Mucosa of rectum (tissue), 2 donors: ENCODE results near the gene NRCAM.

ENCODE experiments used
- H3K27ac ChIP-seq, 2 donors: one replicate each; pipeline ENCODE4 v1.7.0; 2013; ENCODE audit warnings: inconsistent platforms in 2 of 2, low read depth in 2 of 2, low read length in 2 of 2
- H3K27me3 ChIP-seq, 2 donors: one replicate each; pipeline ENCODE4 v1.7.0; 2013; ENCODE audit warnings: low read length in 2 of 2; ENCODE audit not compliant: control insufficient read depth in 2 of 2, insufficient read depth in 2 of 2
- H3K36me3 ChIP-seq, 2 donors: one replicate each; pipeline ENCODE4 v1.7.0; 2013; ENCODE audit warnings: low read length in 2 of 2; ENCODE audit not compliant: control insufficient read depth in 2 of 2, insufficient read depth in 2 of 2
- H3K4me1 ChIP-seq, 2 donors: one replicate each; pipeline ENCODE4 v1.7.0; 2013; ENCODE audit warnings: low read length in 2 of 2, mild to moderate bottlenecking in 1 of 2; ENCODE audit not compliant: control insufficient read depth in 2 of 2, insufficient read depth in 2 of 2
- H3K4me3 ChIP-seq, 2 donors: one replicate each; pipeline ENCODE4 v1.7.0; 2013; ENCODE audit warnings: low read length in 2 of 2
- H3K9ac ChIP-seq, 2 donors: one replicate each; pipeline ENCODE4 v1.7.0; 2013; ENCODE audit warnings: low read length in 2 of 2, low read depth in 1 of 2, mild to moderate bottlenecking in 1 of 2
- H3K9me3 ChIP-seq, 2 donors: one replicate each; pipeline ENCODE4 v1.7.0; 2013; ENCODE audit warnings: low read length in 2 of 2; ENCODE audit not compliant: control insufficient read depth in 2 of 2
- donor health status: healthy.
- donor health status: Normal muscosa, but diverticular disease.

NRCAM gene

GRCh38 chr7:108430664-108431063, 25.6 kb downstream of the NRCAM start:
- H3K36me3 ChIP-seq, result no peaks in the 10 kb centered on the region
- no peak overlapping the region for H3K27ac ChIP-seq
- no peaks in the 10 kb centered on the region for H3K9me3 ChIP-seq

GRCh38 chr7:108427766-108428165, 28.5 kb downstream of the NRCAM start:
- Histone ChIP-seq H3K4me3 (no peak overlapping the region), H3K4me1 (no peaks in the 10 kb centered on the region), H3K36me3 (no peaks in the 10 kb centered on the region), H3K27ac (no peak overlapping the region), H3K9me3 (no peaks in the 10 kb centered on the region), H3K9ac (no peak overlapping the region), H3K27me3 (no peaks in the 10 kb centered on the region)

More at GRCh38 chr7:108430664-108431063, 25.6 kb downstream of the NRCAM start:
- H3K4me1 ChIP-seq, result no peaks in the 10 kb centered on the region
- H3K27me3 ChIP-seq, result no peaks in the 10 kb centered on the region
- no peak overlapping the region for H3K4me3 ChIP-seq
- H3K9ac ChIP-seq, result no peak overlapping the region

- Histone ChIP-seq H3K9me3 (no peaks in the 10 kb centered on the region), H3K27ac (no peak overlapping the region), H3K27me3 (no peaks in the 10 kb centered on the region), H3K9ac (no peak overlapping the region), H3K4me3 (no peak overlapping the region), H3K36me3 (no peaks in the 10 kb centered on the region), H3K4me1 (no peaks in the 10 kb centered on the region)
These were observed 30.4 kb downstream of the NRCAM start for GRCh38 chr7:108425714-108426275.

GRCh38 chr7:108424013-108424412, 32.2 kb downstream of the NRCAM start:
- H3K36me3 ChIP-seq, result no peaks in the 10 kb centered on the region
- H3K4me1 ChIP-seq, result no peaks in the 10 kb centered on the region
- H3K27me3 ChIP-seq, result no peaks in the 10 kb centered on the region
- no peak overlapping the region for H3K9ac ChIP-seq
- H3K4me3 ChIP-seq, result no peak overlapping the region
- no peak overlapping the region for H3K27ac ChIP-seq
- H3K9me3 ChIP-seq, result no peaks in the 10 kb centered on the region

GRCh38 chr7:108423089-108423989, 32.9 kb downstream of the NRCAM start:
- H3K27ac ChIP-seq, result no peak overlapping the region
- H3K9me3 ChIP-seq, result no peaks in the 10 kb centered on the region
- no peaks in the 10 kb centered on the region for H3K27me3 ChIP-seq
- no peaks in the 10 kb centered on the region for H3K4me1 ChIP-seq
- H3K36me3 ChIP-seq, result no peaks in the 10 kb centered on the region
- H3K4me3 ChIP-seq, result no peak overlapping the region
- no peak overlapping the region for H3K9ac ChIP-seq

- no peaks in the 10 kb centered on the region for H3K9me3 ChIP-seq
- no peak overlapping the region for H3K9ac ChIP-seq
- H3K27ac ChIP-seq, result no peak overlapping the region
These were observed 34.4 kb downstream of the NRCAM start for GRCh38 chr7:108421720-108422331.

GRCh38 chr7:108419961-108420908, 36.0 kb downstream of the NRCAM start:
- Histone ChIP-seq H3K9ac (no peak overlapping the region), H3K27ac (no peak overlapping the region), H3K4me3 (no peak overlapping the region)

More at GRCh38 chr7:108421720-108422331, 34.4 kb downstream of the NRCAM start:
- Histone ChIP-seq H3K4me1 (no peaks in the 10 kb centered on the region), H3K36me3 (no peaks in the 10 kb centered on the region), H3K27me3 (no peaks in the 10 kb centered on the region), H3K4me3 (no peak overlapping the region)

GRCh38 chr7:108418946-108419345, 37.3 kb downstream of the NRCAM start:
- Histone ChIP-seq H3K9me3 (no peaks in the 10 kb centered on the region), H3K27ac (no peak overlapping the region), H3K9ac (no peak overlapping the region), H3K4me3 (no peak overlapping the region), H3K27me3 (no peaks in the 10 kb centered on the region), H3K36me3 (no peaks in the 10 kb centered on the region), H3K4me1 (no peaks in the 10 kb centered on the region)

More at GRCh38 chr7:108419961-108420908, 36.0 kb downstream of the NRCAM start:
- Histone ChIP-seq H3K4me1 (no peaks in the 10 kb centered on the region), H3K27me3 (no peaks in the 10 kb centered on the region), H3K9me3 (no peaks in the 10 kb centered on the region), H3K36me3 (no peaks in the 10 kb centered on the region)

- Histone ChIP-seq H3K9ac (no peak overlapping the region), H3K36me3 (no peaks in the 10 kb centered on the region), H3K4me3 (no peak overlapping the region), H3K9me3 (no peaks in the 10 kb centered on the region), H3K27ac (no peak overlapping the region), H3K4me1 (no peaks in the 10 kb centered on the region), H3K27me3 (no peaks in the 10 kb centered on the region)
These were observed 38.3 kb downstream of the NRCAM start for GRCh38 chr7:108417926-108418325.
